HG02763 (cell line): ENCODE data around the gene CSPG4.
A peak's percentile ranks its signal among the peaks of the same experiment; 100 is the strongest.
"Not testable (repeated sequence)": the region's sequence is repeated elsewhere in the genome, so short reads cannot be mapped to it uniquely, and the experiment has no call there.

Experiments
- ATAC-seq: cut with Tn5 transposase; IDR thresholded peaks from one replicate; pipeline ENCODE4 v1.9.1; 2021; ENCODE audit warnings: mild to moderate bottlenecking, moderate library complexity; ENCODE audit not compliant: unreplicated experiment

Gene CSPG4

DNA sequence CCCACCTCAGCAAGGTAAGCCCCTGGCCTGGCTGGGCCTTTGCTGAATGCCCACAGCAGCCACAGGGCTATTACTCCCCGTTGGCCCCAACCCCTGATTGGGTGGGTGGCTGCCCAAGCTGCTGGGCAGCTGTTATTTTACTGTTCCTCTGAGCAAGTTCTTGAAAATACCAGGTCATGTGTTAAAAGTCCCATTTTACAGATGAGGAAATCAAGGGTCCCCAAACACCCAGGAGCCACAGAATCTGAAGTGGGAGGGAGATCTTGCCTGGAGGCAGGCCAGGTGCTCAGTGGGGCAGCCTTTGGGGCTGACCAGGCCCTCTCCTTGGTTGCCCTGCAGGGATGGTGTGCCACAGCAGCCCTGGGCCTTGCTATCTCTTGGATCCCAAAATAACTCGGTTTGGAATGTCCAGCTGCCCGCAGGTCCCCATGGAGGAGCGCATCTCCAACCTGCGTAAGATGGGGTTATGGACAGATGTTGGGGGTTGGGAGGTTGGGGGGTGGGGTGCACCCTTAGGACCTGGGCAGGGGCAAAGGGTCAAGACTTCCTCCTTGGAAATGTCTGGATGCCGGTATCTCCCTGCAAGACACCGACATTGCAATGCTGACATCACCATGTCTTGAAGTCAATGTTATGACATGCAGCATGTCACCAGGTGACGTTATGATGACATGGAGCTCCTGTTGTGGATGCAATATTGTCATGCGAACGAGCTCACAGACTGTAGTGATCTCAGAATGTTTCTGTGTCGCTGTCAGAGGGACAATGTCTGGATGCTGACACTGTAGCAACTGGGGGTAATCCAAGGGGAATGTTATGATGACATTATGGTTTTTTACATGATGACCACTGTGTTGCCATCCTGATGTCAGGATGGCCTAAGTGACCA is 13.3 kb upstream of the CSPG4 start:
- no peak for ATAC-seq

DNA sequence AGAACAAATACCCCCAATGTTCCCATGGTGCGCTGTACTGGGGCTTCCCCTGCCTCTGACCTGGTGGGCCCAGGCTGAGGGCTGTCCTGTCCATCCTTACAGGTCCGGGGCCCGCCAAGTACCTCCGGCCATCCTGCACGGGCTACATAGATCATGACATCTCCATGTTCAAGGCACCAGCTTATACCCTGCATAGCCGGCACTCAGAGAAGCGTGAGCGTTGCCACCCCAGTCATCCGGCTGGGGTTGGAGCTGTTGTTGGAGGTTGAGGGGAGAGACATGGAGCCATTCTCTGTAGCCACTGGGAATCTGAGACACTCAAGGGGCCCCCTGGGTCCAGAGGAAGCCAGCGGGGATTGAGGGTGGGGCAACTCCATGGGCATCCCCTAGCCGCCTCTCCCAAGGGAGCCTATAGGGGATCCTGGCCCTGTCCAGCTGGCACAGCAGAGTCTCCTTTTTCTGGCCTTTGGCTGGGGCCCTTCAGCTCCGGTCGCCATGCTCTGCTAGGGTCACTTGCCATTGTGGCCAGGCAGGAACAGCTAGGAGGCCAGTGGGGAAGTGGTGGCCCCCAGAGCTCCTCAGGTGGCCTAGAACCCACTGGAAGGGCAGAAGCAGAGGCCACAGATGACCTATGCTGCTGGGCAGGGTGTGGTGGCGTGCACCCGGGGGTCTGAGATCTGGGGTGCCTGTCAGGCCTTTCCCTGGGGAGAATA is 12.5 kb upstream of the CSPG4 start:
- ATAC-seq = no peak

DNA sequence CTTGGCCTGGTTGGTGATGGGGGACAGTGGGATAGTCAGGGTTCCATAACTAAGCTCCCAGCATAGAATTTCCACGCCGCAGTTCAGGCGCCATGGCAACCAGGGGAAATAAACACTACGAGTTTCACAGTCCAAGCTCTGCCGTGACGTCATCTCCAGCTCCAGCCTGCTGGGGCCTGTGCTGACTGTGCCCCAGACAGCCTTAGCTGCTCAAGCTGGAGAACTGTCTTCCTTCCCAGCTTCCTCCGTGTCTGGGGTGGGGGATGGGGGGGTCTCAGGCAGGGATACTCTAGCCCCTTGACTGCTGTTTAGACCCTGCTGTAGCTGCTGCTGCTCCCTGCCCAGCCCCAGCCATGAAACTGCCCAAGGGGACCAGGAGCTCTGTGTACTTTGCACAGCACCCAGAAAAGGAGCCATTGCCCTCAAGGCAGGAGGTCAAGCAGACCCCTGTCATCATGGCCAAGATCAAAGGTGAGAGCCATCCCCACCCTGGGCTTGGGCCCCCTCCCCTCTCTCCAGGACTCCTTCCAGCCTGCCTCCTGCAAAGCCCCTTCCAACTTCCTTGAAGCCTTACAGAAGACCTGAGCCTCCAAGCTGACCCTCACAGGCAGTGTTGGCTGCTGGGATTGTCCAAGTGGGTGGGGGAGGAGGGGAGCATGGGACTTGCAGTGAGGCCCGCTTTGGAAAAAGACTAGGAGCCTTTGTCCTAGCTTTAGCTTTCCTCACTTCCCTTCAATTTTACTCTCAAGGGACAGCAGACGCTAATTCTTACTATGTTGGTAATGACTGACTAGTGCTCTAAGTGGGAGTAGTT is 11.4 kb upstream of the CSPG4 start:
- ATAC-seq = peak; percentile 50

DNA sequence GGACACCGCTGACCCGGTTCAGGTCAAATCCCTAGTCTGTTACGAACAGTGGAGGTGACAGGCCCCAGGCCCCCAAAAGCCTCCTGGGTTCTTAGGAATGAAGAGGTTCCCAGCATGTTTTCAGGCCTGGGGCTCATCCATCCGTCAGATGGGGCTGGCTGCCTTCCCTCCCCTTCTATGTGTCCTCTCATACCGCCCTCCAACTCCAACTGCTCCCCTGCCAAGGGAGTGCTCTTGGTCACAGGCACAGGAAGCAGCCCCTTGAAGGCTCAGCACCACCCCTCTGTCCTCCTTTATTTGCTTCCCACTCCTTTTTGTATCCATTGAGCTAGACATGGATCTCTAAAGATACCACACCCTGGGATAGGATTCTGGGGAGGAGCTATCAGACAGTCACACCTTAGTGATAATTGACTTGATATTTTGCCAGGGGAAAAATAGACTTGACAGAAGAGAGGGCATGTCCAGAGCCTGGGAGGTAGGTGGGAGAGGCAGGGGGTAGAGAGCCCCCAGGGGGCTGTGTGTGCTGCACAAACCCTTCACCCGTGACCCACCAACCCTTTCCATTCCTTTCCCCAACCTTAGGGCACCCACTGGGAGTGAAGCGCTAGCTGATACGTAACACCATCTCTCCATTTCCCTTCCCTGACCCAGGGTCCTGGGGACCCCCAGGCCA is 10.7 kb upstream of the CSPG4 start:
- no peak for ATAC-seq

DNA sequence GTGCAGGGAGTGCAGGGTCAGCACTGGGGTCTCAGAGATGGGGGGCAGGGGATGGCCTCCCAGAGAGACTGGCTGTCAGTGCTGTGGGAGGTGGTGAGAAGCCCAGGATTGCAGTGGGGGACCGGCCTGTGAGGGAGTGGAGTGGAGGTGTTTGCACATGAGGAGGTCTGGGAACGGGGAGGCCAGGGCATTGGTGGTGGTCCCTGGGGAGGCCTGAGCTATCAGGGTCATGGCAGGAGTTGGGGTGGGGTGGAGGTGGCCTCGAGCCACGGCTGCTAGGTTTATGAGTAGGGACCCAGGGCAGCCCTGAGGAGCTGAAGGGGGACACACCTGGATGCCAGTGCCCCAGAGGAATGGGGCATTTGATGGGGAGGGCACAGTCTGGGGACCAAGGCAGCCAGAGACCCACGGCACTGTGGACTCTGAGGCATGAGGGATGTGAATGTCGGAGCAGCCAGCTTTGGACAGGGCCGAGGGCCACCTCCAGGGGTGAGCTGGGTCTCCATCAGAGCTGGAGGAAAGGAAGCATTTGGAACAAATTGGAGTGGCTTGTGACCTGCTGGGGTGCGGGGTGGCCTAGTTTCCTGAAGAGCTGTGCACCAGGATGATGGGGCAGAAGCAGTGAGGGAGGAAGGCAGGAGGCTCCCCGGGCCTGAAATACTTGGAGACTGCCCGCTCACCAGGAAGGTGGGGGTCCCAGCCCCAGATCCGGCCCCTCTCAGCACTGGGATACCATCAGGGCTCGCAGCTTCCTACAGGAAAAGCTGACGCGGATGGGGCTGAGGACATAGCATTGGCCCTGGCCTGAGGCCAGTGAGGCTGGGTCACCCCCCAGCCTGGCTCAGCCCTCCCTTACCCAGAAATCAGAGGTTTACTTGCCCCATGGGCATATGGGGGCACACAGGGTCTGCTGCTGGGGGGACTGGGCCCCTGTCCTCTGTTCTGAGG is 9.5 kb upstream of the CSPG4 start:
- ATAC-seq = no peak

DNA sequence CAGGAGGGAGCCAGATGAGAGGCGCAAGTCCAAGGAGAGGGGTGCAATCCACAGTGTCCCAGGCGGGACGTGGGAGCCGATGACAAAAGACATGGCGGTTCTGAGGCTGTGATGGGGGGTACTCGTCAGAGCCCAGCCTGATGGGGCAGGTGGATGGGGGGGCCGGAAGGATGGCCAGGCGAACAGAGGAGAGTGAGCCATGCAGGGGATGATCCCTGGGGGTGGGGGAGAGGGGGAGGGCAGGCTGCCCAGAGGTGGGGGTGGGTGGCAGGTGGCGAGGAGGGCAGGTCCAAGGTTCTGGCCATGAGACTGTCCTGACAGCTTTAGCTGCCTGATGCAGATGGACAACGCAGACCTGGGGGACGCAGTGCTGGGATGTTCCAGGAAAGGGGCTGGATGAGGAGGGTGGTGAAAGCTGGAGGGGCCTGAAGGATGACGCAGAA is 8.9 kb upstream of the CSPG4 start:
- ATAC-seq = no peak

DNA sequence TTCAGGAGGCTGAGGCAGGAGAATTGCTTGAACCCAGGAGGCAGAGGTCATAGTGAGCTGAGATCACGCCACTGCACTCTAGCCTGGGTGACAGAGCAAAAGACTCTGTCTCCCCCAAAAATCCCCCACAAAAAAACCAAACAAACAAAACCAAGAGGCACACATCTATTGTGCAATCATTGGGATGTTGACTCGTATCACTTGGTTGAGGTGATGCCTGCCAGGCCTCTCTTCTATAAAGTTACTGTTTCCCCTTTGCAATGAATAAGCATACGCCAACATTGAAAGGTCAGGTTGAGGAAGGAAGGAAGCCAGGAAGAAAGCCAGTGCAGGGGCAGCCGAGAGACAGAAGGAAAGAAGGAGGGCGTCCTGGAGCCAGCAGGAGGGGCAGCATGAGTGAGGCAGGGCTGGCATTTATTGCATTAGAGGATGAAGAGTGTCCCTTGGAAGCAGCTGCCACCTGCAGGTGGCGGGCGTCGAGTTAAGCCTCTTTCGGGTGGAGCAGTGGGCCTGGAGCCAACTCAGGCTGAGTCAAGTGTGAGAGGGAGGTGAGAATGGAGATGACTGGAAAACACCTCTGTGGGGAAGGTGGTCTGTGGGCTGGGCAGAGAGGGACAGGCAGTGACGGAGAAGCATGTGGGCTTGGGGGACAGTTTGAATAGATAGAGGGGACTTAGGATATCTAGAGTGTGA is 8.3 kb upstream of the CSPG4 start:
- no peak for ATAC-seq

DNA sequence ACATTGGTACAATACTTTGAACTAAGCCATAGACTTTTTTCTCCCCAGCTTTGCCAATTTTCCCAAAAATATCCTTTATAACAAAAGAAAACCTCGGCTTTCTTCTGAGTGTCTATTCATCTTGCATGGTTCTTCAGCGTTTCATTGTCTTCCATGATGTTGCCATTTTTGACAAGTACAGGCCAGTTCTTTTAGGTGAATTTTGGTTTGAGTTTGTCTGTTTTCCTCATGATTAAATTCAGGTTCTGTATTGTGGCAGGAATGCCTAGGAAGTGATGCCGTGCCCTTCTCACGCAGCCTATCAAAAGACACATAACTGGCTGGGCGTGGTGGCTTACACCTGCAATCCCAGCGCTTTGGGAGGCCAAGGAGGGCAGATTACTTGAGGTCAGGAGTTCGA is 7.6 kb upstream of the CSPG4 start:
- no peak for ATAC-seq

DNA sequence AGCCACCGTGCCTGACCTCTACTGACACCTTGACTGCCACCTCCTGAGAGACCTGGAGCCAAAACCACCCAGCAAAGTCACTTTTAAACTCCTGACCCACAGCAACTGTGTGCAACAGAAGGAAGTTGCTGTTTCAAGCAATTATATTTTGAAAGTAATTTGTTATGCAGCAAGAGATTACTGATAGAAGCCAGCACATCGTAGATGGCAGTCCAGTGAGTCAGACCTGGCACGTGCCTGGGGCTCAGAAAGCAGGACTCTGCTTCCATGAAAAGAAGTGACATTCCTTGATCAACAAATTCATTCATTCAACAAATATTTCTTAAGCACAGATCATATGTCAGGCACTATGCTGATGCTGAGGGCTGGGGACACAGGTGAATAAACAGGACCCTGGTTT is 5.7 kb upstream of the CSPG4 start:
- no peak for ATAC-seq

DNA sequence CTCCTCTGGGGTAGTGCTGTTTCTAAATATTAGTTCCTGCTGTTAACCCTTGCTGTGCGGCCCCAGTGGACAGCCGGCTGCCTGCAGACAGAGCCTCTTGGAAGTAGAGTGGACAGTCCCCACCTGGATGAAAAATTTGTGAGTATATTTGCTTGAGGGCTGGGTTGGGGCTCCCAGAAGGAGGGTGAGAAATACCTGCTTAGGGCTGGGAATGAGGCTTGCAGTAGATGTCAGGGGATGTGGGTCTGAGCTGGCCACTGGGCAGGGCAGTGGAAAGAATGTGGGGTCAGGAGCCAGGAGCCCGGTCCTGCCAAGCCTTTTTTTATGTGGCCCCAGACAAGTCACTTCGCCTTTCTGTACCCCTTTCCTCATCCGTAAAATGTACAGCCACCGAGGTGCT is 4.4 kb upstream of the CSPG4 start:
- not testable (repeated sequence) for ATAC-seq

DNA sequence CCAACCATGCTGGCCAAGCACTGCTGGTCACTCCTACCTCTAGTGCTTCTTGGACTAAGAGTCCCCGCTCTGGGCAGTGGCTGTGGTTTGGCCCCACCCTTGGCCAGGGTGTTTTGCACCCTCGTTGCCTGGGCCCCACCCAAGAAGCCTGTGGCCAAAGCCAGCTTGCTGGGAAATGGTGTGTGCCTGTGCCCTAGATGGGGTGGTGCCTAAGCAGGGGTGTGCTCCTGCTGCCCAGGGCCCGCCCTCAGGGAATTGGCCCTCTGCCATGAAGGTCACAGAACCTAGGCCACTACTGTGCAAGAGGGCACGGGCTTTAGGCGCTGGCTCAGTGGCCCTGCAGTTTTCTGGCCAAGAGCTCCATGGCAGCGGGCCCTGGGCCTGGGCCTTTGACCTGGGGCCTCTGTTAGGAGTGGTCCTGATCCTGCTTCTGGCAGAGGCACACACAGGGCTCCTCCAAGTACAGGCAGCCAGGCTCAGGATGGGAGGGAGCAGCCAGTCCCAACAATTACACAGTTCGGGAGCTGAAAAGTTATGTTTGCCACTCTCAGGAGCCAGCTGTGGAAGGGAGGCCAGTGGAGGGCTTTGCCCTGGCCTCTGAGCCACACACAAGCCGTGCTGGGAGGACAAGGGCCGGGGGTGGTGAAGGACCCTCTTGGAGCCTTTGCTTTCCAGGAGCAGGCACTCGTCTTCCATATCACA is 3.8 kb upstream of the CSPG4 start:
- ATAC-seq = not testable (repeated sequence)

DNA sequence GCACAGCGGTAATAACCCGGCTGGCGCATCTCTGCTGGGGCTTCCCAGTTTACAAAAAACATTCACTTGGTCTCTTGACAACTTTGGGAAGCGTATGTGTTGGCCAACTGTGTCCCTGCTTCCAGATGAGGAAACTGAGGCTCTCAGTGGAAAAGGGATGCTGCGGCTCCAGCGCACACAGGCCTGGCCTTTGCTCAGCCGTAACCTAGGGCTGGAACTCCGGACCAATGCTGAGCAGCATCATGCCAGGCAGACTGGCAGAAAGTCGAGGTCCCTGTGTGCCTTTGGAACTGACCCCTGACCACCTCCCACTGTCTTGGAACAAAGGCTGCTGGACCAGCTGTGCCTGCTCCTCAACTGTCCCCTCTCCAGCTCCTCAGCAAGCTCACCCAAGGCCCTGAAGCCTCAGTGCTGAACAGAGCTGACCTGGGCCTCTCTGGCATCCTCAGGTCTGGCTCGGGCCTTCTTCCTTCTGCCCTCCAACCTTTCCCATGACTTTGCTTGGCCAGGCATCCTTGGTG is 2.7 kb upstream of the CSPG4 start:
- ATAC-seq = not testable (repeated sequence)

DNA sequence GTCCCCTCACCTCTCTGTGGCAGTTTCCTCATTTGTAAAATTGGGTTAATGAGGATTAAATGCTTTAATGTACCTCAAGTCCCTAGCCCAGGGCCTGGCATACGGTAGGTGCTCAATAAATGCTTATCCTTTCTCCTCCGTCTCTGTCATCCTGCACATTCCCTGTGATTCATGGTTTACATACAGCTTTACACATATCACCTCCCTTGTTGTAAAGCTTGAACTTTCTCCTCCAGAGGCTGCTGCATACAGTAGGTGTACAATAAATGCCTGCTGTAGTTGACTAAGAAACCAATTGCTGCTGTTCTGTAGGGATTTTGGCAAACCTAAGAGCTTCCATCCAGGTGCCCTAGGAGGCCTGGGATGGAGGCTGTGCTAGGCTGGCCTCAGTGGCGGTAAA is 1.5 kb upstream of the CSPG4 start:
- ATAC-seq = no peak

DNA sequence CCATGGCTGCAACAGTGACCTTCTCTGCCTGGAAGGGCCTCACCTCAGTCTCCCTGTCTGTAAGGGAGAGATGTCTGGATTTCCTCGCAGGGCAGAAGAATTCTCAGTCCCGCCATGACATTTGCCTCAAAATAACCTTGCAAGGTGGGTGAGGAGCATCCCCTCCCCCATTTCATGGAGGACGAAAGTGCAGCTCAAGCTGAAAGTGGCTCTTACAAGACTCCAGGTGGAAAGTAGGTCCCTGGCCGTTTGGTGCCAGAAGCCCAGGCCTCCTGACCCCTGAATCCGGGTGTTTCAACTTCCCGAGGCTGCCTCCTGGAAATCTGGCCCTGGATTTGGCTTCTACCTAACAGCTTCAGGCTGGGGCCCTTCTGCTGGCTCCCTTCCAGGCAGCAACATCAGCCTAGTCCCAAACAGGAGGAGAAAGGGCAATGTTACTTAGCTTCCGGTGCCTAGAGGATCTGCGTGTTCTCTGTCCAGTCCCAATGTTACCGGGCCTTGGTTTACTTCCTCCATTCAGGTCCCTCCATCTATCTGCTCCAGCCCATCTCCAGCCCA is 769 bp upstream of the CSPG4 start:
- ATAC-seq = no peak

DNA sequence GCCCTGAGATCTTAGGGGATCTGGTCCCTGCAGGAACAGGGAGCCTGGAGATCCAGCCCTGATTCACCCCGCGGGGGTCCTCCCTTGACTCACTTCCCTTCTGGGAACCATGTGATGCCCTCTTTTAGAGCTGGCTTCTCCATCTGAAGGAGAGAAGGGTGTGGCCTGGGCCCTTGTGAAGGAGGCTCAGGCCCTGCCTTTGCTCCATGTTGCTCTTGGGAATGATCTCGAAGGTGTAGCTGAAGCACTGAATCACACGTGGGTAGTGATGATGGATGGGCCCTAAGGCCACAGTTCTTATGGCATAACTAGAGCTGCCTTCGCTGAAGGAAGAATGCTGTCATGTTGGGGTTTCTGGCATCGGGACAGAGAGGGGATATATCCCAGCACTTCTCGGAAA is 1.2 kb downstream of the CSPG4 start:
- not testable (repeated sequence) for ATAC-seq

DNA sequence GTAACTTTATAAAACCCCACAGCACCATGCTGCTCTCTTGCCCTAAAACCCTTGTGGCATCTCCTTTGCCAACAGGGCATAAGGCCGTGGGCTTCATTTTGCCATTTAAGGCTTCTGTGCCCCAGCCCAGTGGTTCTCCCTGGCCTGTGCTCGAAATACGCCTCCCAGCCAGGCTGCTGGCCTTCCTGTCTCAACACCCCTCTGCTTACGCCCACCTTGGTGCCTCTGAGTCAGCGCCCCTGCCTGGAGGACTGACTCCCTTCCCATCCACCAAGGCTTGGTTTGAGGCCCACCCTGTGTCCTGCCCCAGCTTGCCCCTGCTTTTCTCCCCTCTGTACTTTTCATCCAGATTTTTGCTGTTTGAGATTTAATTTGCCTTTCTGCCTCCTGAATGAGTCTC is 1.8 kb downstream of the CSPG4 start:
- ATAC-seq = not testable (repeated sequence)

DNA sequence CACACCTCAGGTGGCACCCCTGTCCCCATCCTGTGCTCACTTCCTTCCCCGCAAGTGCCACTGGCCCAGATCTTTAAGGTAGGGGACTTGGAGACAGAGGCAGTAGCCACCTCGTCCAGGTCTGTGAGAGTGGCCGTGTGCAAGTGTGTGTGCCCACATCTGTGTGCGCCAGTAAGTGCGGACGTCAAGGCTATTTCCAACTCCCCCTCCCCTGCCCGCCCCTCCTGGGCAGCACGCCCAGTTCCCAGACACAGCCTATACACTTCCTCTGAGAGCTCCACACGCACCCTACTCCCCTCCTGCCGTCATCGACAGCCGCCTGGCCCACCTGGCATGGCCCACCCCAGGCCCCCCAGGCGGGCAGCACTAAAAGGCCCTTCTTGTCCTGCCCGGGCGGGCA is 3.2 kb downstream of the CSPG4 start:
- not testable (repeated sequence) for ATAC-seq

DNA sequence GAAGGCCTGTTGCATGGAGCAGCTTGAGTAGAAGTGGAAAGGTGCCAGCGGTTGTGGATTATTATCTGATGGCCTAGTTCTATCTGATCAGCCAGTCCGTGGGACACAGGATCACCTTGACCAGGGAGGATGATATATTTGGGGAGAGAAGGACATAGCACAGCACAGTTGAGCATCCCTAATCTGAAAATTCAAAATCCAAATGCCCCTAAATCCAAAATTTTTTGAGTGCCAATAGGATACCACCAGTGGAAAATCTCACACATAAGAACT is 6.0 kb downstream of the CSPG4 start:
- ATAC-seq = no peak
